ENCODE measurements around the gene NDE1.
"Not testable (repeated sequence)": the region's sequence is repeated elsewhere in the genome, so short reads cannot be mapped to it uniquely, and the experiment has no call there.

GRCh38 chr16:15692508-15692907 is 42.5 kb downstream of the NDE1 start:
- not testable (repeated sequence) for TF ChIP-seq CTCF, POLR2A (IDR thresholded peaks at IDR 0.05)
